ENCODE results near the gene LGR5.
"Not testable (repeated sequence)": the region's sequence is repeated elsewhere in the genome, so short reads cannot be mapped to it uniquely, and the experiment has no call there.

The LGR5 gene

GRCh38 chr12:71475280-71475679 is 35.7 kb downstream of the LGR5 start:
- Histone ChIP-seq H3K36me3 (ENCODE audit: insufficient read depth, low read length) (no peaks in the 10 kb centered on the region), H3K9ac (ENCODE audit: low read depth, low read length) (no peak overlapping the region), H3K4me1 (ENCODE audit: insufficient read depth, low read length) (no peaks in the 10 kb centered on the region), H3K9me3 (ENCODE audit: control insufficient read depth, insufficient read depth, low read length) (no peaks in the 10 kb centered on the region)

- H3K4me1 ChIP-seq (ENCODE audit: insufficient read depth, low read length), result no peaks in the 10 kb centered on the region
- H3K9ac ChIP-seq (ENCODE audit: low read depth, low read length), result no peak overlapping the region
- H3K36me3 ChIP-seq (ENCODE audit: insufficient read depth, low read length), result no peaks in the 10 kb centered on the region
- H3K9me3 ChIP-seq (ENCODE audit: control insufficient read depth, insufficient read depth, low read length), result no peaks in the 10 kb centered on the region
Measured at GRCh38 chr12:71476513-71476912, 36.9 kb downstream of the LGR5 start.

- no peaks in the 10 kb centered on the region for H3K9me3 ChIP-seq (ENCODE audit: control insufficient read depth, insufficient read depth, low read length)
- H3K36me3 ChIP-seq (ENCODE audit: insufficient read depth, low read length), result no peaks in the 10 kb centered on the region
- no peaks in the 10 kb centered on the region for H3K4me1 ChIP-seq (ENCODE audit: insufficient read depth, low read length)
- no peak overlapping the region for H3K9ac ChIP-seq (ENCODE audit: low read depth, low read length)
Measured at GRCh38 chr12:71477609-71478008, 38.0 kb downstream of the LGR5 start.

GRCh38 chr12:71478270-71478669 is 38.7 kb downstream of the LGR5 start:
- Histone ChIP-seq H3K9me3 (ENCODE audit: control insufficient read depth, insufficient read depth, low read length) (no peaks in the 10 kb centered on the region), H3K4me1 (ENCODE audit: insufficient read depth, low read length) (no peaks in the 10 kb centered on the region), H3K9ac (ENCODE audit: low read depth, low read length) (no peak overlapping the region), H3K36me3 (ENCODE audit: insufficient read depth, low read length) (no peaks in the 10 kb centered on the region)

DNA sequence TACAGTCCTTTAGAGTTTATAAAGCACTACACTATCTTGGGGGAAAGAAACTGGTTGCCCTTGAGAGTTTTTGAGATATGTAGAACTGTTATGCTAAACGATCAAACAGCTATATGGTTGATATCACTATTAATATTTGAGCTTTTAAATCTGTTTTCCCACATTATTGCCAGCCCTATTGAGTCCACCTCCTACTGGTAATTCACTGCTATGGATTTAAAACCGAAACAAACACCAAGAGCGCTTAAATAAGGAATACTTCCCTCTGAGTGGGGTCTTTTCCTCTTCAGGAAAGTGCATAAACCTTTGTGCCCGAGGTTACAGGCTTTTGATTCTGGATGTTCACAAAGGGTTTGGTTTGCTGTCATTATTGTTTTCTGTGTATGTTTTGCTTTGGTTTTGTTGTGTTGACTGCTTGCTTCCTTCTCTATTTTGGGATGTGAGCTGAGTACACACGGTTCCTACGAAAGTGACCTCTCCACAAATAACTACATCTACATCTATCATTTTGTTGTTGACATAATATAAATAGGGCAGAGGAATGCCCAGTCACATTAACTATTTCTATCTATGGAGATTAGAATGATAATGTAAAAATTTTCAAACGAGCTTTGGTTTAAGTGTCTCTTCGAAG is 44.8 kb downstream of the LGR5 start:
- no peaks in the 10 kb centered on the region for H3K36me3 ChIP-seq (ENCODE audit: insufficient read depth, low read length)
- no peaks in the 10 kb centered on the region for H3K9me3 ChIP-seq (ENCODE audit: control insufficient read depth, insufficient read depth, low read length)
- H3K4me1 ChIP-seq (ENCODE audit: insufficient read depth, low read length), result no peaks in the 10 kb centered on the region
- H3K9ac ChIP-seq (ENCODE audit: low read depth, low read length), result no peak overlapping the region

DNA sequence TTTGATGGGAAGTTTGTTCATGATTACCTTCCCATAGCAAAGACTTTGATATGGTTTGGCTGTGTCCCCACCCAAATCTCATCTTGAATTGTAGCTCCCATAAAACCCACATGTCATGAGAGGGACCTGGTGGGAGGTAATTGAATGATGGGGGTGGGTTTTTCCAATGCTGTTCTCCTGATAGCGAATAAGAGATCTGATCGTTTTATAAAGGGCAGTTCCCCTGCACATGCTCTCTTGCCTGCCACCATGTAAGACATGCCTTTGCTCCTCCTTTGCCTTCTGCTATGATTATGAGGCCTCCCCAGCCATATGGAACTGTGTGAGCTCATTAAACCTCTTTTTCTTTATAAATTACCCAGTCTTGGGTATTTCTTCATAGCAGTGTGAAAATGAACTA is 51.2 kb downstream of the LGR5 start:
- H3K36me3 ChIP-seq (ENCODE audit: insufficient read depth, low read length); H3K4me1 ChIP-seq (ENCODE audit: insufficient read depth, low read length); H3K9ac ChIP-seq (ENCODE audit: low read depth, low read length); H3K9me3 ChIP-seq (ENCODE audit: control insufficient read depth, insufficient read depth, low read length): not testable (repeated sequence)

- Histone ChIP-seq H3K9ac (ENCODE audit: low read depth, low read length) (no peak overlapping the region), H3K36me3 (ENCODE audit: insufficient read depth, low read length) (no peaks in the 10 kb centered on the region), H3K9me3 (ENCODE audit: control insufficient read depth, insufficient read depth, low read length) (no peaks in the 10 kb centered on the region), H3K4me1 (ENCODE audit: insufficient read depth, low read length) (no peaks in the 10 kb centered on the region)
Measured at GRCh38 chr12:71492604-71493003, 53.0 kb downstream of the LGR5 start.

DNA sequence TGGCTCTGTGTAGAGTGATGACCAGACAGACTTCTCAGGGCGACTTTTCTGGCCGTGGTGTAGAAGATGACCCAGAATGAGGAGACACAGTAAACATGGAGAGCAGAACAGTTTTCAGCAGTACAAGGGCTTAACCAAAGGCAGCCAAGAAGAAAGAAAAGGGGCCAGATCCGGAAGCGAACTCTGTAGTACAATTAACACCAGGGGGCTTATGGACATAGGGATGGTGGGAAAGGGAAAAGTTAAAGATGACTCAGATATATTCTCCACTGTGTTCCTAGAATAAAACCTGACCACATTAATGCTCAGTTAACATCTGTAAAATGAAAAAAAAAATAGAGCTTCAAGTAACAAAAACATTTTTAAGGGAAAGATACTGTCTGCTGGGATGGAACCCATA is 60.2 kb downstream of the LGR5 start:
- no peak overlapping the region for H3K9ac ChIP-seq (ENCODE audit: low read depth, low read length)
- no peaks in the 10 kb centered on the region for H3K36me3 ChIP-seq (ENCODE audit: insufficient read depth, low read length)
- no peaks in the 10 kb centered on the region for H3K4me1 ChIP-seq (ENCODE audit: insufficient read depth, low read length)
- no peaks in the 10 kb centered on the region for H3K9me3 ChIP-seq (ENCODE audit: control insufficient read depth, insufficient read depth, low read length)

DNA sequence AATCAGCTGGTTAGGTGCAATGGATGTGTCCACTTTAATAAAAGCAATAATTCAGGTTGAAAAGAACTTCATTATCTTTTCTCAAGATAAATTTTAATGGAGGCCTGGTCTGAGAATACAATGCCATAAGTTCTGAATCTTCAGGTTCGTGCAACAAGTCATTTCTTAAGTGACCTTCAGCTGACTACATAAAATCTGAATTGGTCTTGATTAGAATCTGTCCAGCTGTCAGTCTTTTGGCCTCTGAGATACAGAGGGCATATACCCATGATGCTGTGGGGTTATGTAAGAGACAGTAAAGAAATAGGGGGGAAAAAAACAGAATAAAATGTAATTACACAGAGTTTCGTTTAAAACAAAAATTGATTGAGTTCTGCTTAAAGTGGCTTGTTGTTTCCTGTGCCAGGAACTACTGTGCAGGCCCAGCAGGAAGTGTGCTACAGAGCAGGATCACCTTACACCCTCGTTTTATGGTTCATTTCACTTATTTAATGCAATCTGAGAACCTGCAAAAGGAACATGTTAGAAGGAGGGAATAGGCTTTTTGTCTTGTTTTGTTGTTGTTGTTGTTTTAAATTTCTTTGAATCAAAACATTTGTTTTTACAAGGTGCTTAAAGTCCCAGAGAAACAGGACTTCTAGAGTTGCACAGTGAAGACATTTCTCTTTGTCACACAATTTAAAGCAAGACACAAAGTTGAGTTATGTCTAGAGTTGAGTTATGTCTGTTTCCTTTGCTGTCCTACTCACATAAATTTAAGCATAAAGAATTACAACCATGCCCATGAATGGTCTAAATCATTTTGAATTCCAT is 64.2 kb downstream of the LGR5 start:
- no peak overlapping the region for H3K9ac ChIP-seq (ENCODE audit: low read depth, low read length)
- no peaks in the 10 kb centered on the region for H3K36me3 ChIP-seq (ENCODE audit: insufficient read depth, low read length)
- H3K4me1 ChIP-seq (ENCODE audit: insufficient read depth, low read length), result no peaks in the 10 kb centered on the region
- no peaks in the 10 kb centered on the region for H3K9me3 ChIP-seq (ENCODE audit: control insufficient read depth, insufficient read depth, low read length)

DNA sequence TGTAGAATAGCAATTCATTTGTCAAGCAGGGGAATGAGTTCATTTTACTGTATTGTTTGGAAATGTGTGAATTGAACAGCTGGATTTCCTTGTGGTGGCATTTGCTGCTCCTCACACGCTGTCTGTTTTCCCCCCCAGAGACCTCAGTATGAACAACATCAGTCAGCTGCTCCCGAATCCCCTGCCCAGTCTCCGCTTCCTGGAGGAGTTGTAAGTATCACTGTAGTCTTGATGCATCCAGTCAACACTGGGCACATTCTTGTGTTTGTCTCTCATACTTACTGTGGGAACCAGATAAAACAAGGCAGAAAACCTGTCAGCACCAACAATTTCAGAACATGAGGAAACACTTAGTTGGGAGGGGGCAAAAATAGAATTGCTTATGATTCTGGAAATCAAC is 64.9 kb downstream of the LGR5 start:
- H3K36me3 ChIP-seq (ENCODE audit: insufficient read depth, low read length), result no peaks in the 10 kb centered on the region
- H3K4me1 ChIP-seq (ENCODE audit: insufficient read depth, low read length), result no peaks in the 10 kb centered on the region
- H3K9me3 ChIP-seq (ENCODE audit: control insufficient read depth, insufficient read depth, low read length), result no peaks in the 10 kb centered on the region
- no peak overlapping the region for H3K9ac ChIP-seq (ENCODE audit: low read depth, low read length)

DNA sequence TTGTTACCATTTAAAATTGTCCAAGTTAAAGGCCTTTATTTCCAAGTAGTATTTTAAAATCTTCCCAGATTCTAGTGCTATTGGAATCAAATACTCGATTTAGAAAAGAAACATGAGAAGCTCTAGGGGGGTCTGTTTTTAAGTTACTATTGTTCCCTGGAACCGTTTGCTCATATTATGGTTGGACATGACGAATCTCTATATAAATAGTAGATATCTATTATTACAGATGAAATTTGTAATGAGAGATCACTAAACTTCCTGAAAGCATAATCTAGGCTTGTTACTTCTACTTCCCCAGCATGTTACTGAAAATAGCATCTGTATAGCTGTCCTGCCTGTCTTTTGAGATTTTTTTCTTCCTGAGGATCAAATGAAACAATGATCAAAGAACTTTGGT is 70.1 kb downstream of the LGR5 start:
- Histone ChIP-seq H3K9ac (ENCODE audit: low read depth, low read length) (no peak overlapping the region), H3K4me1 (ENCODE audit: insufficient read depth, low read length) (no peaks in the 10 kb centered on the region), H3K36me3 (ENCODE audit: insufficient read depth, low read length) (no peaks in the 10 kb centered on the region), H3K9me3 (ENCODE audit: control insufficient read depth, insufficient read depth, low read length) (no peaks in the 10 kb centered on the region)

- H3K36me3 ChIP-seq (ENCODE audit: insufficient read depth, low read length), result no peaks in the 10 kb centered on the region
- no peak overlapping the region for H3K9ac ChIP-seq (ENCODE audit: low read depth, low read length)
- no peaks in the 10 kb centered on the region for H3K4me1 ChIP-seq (ENCODE audit: insufficient read depth, low read length)
- no peaks in the 10 kb centered on the region for H3K9me3 ChIP-seq (ENCODE audit: control insufficient read depth, insufficient read depth, low read length)
Measured at GRCh38 chr12:71517145-71517846, 77.7 kb downstream of the LGR5 start.

- Histone ChIP-seq H3K9me3 (ENCODE audit: control insufficient read depth, insufficient read depth, low read length) (no peaks in the 10 kb centered on the region), H3K36me3 (ENCODE audit: insufficient read depth, low read length) (no peaks in the 10 kb centered on the region), H3K4me1 (ENCODE audit: insufficient read depth, low read length) (no peaks in the 10 kb centered on the region), H3K9ac (ENCODE audit: low read depth, low read length) (no peak overlapping the region)
Measured at GRCh38 chr12:71521125-71521524, 81.5 kb downstream of the LGR5 start.

DNA sequence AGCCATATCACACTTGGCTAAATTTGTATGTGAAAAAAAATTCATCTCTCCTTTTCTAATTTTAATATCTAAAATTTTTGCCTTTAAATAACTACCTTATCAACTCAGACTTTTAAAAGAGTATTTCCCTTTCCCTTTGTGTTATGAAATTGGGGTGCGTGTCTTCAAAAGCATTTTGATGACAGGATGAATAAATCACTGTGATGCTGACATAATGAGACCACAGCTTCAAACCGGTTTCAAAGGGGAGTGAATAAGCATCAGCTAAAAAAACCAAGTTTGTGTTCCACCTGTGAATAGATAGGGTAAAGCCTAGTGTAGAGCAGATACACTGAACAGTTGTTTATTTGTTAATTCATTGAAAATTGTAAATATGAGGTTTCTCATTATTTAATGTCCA is 85.0 kb downstream of the LGR5 start:
- Histone ChIP-seq H3K9me3 (ENCODE audit: control insufficient read depth, insufficient read depth, low read length) (no peaks in the 10 kb centered on the region; the same call in 1 of the 2 replicates), H3K4me1 (ENCODE audit: insufficient read depth, low read length) (no peaks in the 10 kb centered on the region), H3K9ac (ENCODE audit: low read depth, low read length) (no peak overlapping the region), H3K36me3 (ENCODE audit: insufficient read depth, low read length) (no peaks in the 10 kb centered on the region)

GRCh38 chr12:71533703-71534102 is 94.1 kb downstream of the LGR5 start:
- no peaks in the 10 kb centered on the region for H3K36me3 ChIP-seq (ENCODE audit: insufficient read depth, low read length)
- no peaks in the 10 kb centered on the region for H3K4me1 ChIP-seq (ENCODE audit: insufficient read depth, low read length)
- no peaks in the 10 kb centered on the region for H3K9me3 ChIP-seq (ENCODE audit: control insufficient read depth, insufficient read depth, low read length)
- H3K9ac ChIP-seq (ENCODE audit: low read depth, low read length), result no peak overlapping the region
